Glomerular endothelial cell (primary cell): ENCODE data around the gene EFCAB14. TPM values are rescaled to one million over a fixed set of nuclear protein-coding genes. Genes with fewer than 3 reads are reported as not detected.
"Not testable (repeated sequence)": the region's sequence is repeated elsewhere in the genome, so short reads cannot be mapped to it uniquely, and the experiment has no call there.

Experiments used
- DNase-seq: peaks from one replicate; pipeline ENCODE4 v3.0.0-alpha.2; 2011; ENCODE audit warnings: low read depth, low spot score; ENCODE audit errors: extremely low read depth
- total RNA-seq: library from RNA; depleted of rRNA; stranded (reverse); fragments of >200 nt; gene quantifications from 2 replicates; pipeline ENCODE4 v1.2.3, GENCODE V29; 2015

The EFCAB14 gene
- total RNA-seq, 1 donor from 2014 or later = 177 TPM

DNA sequence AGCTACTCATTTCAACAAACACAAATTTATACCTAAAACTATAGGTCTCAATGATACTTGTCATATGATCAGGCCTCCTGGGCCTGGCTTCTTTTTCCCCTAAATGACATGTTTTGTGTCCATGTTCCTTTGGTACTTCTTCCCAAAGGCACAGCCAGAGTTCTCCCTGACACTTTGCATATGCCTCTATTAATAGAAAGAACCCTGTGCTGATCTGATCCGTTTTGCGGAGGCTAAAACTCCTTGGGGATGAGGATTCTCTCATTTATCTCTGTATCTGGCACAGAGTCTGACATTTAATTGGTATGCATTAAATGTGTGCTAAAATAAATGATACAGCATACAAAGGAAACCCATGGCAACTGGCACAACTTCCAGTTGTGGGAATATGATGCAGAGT, 62.3 kb downstream of the EFCAB14 start:
- DNase-seq = no peak

DNA sequence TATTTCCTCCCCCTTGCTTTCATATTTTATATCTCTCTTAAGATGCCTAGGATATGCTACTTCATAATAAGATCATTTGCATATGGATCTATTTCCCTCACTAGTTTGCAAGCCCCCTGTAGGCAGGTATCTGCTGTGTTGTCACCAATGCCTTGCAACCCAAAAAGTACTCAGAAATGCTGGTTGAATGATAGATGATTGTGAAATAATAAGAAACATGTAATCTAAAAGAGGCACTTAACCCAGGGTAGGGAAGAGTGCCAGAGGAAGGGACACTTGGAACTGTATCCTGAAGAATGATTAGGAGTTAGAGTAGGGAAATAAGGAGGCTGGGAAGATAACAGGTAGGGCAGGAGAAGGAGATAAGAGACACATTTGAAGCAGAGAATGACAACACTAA, 63.1 kb downstream of the EFCAB14 start:
- DNase-seq = no peak

DNA sequence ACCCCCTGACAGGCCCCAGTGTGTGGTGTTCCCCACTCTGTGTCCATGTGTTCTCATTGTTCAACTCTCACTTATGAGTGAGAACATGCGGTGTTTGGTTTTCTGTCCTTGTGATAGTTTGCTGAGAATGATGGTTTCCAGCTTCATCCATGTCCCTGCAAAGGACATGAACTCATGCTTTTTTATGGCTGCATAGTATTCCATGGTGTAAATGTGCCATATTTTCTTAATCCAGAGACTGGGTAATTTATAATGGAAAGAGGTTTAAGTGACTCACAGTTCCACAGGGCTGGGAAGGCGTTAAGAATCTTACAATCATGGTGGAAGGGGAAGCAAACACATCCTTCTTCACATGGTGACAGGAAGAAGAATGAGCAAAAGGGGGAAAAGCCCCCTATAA, 64.2 kb downstream of the EFCAB14 start:
- DNase-seq = not testable (repeated sequence)

DNA sequence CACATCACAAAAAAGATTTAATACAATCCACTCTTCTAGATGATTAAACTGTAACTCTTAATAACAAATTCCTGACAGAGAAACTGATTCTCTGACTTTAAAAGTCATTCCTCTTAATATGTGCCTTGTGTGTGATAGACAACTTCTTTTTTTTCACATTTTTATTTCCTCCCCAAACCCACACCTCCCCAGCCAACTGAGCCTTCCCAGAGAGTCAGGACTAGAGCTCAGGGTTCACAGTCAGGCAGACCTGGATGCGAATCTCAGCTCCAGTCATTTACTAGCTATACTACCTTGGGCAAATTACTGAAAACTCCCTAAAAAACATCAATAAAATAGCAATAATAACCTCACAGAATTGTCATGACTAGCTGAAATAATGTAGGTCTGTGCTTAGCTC, 64.9 kb downstream of the EFCAB14 start:
- DNase-seq = no peak

DNA sequence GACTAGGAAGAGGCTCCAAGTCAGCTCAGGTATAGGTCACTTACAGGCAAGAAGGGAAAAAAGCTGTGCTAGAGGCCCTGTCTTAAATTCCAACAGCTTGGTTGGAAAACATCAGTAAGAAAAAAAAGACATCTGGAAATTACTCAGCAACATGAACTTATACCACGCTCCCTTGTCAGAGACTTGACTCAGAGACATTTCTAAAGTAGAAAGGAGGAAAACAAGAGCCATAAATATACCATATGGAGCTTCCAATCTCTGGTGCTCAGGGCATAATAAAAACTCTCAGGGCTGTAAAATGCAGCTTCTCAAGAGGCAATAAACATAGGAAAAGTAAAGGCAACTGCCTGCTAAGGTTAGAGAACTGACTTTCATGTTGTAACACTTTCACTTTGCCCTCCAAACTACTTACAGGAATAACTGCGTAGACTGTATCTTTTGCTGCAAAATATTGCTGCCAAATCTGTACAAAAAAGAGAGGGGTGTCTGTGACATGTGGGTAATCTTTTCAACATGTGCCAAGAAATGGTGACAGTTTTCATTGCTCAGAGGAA, 65.4 kb downstream of the EFCAB14 start:
- no peak for DNase-seq

DNA sequence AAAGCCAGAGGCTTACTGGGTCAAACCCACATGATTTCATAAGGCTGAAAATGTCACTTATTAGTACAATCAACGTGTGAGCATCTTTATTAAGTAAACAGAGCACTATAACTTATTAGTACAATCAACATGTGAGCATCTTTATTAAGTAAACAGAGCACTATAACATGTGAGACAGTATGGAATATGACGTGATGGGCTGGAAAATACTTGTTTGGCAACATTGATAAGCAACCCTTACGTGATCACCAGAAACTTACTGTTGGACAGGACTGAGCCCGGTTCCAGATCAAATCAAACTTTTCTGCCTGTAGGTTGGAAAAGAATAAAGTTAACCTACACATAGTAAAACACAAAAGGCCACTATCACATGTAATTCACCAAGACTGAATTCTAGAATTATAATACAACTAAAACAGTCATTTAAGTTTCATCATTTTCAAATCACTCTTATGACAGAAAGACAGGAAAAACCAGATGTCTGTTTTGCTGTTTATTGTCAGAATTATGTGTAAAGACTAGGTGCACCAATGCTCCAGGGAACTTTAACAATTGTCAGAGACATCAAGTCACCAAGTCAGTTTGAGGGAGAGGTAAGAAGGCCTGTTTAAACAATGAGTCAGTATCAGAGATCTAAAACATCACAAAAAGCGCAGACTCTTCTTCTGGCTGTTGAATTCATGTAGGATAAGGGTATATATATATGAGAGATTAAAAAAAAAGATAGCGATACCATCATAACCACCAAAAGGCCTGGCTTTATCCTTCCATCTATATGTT, 66.4 kb downstream of the EFCAB14 start:
- DNase-seq = no peak

DNA sequence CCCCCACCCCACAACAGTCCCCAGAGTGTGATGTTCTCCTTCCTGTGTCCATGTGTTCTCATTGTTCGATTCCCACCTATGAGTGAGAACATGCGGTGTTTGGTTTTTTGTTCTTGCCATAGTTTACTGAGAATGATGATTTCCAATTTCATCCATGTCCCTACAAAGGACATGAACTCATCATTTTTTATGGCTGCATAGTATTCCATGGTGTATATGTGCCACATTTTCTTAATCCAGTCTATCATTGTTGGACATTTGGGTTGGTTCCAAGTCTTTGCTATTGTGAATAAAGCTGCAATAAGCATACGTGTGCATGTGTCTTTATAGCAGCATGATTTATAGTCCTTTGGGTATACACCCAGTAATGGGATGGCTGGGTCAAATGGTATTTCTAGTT, 67.8 kb downstream of the EFCAB14 start:
- DNase-seq = not testable (repeated sequence)

DNA sequence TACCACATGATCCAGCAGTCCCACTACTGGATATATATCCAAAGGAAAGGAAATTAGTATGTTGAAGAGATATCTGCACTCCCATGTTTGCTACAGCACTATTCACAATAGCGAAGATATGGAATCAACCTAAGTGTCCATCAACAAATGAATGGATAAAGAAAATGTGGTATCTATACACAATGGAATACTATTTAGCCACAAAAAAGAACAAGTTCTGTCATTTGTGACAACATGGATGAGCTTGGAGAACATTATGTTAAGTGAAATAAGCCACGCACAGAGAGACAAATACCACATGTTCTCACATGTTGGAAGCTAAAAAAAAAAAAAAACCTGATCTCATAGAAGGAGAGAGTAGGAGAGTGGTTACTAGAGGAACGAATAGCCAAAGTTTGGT, 68.4 kb downstream of the EFCAB14 start:
- DNase-seq = no peak

DNA sequence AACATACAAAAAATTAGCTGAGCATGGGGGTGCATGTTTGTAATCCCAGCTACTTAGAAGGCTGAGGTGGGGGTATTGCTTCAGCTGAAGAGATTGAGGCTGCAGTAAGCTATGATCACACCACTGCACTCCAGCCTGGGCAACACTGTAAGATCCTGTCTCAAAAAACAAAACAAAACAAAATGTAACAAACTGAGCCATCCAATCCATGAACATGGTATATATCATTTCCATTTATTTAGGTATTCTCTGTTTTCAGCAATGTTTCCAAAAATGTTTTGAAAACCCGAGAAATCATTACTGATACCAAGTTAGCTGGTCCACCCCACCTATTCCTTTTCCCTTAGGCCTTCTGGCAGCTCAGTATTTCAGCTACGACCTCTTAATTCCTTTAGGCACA, 69.2 kb downstream of the EFCAB14 start:
- DNase-seq = no peak

DNA sequence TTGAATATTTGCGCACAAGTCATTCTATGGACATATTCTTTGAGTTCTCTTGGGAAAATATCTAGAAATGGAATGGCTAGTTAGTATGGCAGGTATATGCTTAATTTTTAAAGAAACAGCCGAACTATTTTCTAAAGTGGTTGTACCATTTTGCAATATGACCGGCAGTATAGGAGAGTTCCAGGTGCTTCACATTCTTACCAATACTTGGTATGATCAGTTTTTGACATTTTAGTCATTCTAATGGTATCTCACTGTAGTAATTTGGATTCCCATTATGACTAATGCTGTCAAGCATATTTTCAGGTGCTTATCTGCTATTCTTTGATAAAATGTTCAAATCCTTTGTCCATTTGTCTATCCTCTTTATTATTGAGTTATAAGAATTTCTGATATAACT, 71.3 kb downstream of the EFCAB14 start:
- no peak for DNase-seq

DNA sequence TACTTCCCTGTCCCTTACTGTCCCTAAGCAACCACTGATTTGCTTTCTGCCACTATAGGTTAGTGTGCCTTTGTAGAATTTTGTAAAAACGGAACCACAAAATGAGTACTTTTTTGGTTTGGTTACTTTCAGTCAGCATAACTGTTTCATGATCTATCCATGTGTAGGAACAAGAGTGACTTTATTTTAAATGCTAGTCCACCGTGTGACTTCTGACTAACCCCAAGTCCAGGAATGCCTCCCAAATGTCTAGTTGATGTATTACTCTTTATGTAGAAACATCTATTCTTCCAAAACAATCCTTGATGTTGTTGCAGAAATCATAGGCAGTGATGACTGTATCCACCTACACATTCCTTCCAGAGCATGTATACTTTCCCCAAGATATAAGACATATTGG, 72.1 kb downstream of the EFCAB14 start:
- DNase-seq = no peak

DNA sequence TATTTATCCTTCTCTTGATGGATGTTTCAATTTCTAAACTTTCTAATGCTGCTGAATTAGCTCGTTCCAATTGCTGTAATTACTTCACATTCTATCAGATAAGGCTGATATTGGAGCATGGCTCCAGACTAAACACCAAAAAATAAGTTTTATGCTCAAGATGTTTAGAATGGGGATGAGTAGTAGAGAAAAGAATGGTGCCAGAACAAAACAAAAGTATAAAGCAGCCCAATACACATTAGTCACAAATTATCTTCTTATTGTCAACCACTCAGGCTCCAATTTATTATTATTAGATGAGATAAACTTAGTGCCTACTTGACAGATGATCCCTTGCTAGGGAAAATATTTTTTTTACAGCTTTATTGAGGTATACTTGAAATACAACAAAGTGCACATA, 72.6 kb downstream of the EFCAB14 start:
- no peak for DNase-seq

DNA sequence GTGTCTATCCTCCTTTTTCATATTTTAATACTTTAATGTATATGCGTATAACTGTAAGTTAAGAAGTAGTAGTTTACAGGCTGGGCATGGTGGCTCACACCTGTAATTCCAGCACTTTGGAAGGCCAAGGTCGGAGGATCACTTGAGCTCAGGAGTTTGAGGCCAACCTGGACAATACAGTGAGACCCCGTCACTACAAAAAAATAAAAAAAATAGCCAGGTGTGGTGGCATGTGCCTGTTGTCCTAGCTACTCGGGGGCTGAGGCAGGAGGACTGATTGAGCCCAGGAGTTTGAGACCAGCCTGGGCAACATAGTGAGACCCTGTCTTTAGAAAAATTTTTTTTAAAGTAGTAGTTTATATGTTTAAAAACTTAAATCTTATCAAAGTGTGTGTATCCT, 73.1 kb downstream of the EFCAB14 start:
- no peak for DNase-seq

DNA sequence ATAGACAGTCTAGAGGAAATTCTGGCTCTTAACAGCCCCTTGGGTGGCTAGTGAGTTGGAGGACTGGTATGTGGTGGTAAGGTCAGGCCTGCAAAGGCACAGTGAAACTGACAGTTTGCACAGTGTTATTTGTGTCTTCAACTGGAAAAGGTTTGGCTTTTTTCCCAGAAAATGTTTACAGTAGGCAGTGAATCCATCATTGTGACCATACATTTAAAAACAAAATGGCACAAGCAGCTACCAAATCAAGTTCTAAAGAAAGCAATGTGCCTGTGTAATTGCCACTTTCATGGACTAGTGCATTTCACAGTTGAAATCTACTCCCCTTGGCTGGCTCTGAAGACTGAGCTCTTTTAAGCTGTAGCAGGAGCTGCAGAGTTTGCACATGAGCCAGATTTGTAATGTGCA, 75.5 kb downstream of the EFCAB14 start:
- DNase-seq = peak; percentile 18

DNA sequence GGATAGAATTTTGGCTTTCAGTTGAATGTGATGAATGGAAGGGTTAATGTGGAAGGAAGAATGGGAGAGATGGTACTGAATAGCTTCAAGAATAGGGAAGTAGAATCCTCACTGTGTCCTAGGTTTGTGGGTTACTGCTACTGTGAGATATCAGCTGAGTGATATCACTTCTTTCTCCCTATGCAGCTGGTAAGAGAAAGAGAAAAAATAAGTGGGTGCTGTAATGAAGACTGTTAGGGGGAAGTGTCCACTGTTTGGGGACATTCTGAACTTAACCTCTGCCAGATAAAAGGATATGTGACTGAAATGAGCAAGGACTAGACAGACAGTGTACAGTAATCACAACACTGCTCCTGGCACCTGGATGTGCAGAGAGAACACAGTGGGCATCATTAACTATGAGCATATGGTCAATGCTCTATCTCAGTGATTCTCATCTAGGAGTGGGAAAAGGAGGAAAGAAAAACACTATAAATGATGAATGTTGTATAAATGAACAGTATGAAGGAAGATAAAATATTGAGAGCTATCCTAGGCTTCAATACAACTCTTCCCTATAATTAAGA, 76.7 kb downstream of the EFCAB14 start:
- DNase-seq = no peak

DNA sequence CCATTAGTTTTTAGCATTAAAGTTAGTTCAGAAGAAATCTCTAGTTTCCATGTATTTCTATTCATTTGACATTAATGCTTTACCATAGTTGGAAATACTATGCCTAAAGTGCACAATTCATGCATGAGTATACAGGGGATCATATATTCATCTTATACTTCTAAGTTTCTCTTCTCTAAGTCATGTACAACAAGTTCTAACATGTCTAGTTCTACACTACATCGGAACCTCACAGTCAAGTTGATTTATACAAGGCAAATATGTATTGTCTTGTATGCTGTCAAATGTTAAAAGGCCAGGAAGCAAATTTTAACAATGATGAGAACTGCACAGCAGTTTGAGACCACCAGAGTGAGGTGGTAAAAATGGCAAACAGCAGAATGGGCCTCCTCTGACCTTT, 79.4 kb downstream of the EFCAB14 start:
- no peak for DNase-seq

DNA sequence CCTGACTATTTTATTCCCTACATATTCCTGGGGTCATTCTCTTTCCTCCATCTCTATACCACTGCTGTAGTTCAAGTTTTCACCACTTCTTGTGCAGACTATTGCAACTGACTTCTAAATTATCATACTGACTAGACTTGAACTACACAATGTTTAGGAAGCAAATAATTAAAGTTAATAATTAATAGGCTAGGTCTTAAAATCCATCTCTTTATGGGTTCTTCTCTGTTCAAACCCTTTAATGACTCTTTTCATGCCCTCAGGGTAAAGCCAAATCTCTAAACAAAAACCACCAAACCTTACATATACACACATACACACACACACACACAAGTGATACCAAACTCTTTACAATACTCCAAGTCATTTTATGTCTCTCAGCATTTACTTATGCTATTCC, 80.0 kb downstream of the EFCAB14 start:
- no peak for DNase-seq

DNA sequence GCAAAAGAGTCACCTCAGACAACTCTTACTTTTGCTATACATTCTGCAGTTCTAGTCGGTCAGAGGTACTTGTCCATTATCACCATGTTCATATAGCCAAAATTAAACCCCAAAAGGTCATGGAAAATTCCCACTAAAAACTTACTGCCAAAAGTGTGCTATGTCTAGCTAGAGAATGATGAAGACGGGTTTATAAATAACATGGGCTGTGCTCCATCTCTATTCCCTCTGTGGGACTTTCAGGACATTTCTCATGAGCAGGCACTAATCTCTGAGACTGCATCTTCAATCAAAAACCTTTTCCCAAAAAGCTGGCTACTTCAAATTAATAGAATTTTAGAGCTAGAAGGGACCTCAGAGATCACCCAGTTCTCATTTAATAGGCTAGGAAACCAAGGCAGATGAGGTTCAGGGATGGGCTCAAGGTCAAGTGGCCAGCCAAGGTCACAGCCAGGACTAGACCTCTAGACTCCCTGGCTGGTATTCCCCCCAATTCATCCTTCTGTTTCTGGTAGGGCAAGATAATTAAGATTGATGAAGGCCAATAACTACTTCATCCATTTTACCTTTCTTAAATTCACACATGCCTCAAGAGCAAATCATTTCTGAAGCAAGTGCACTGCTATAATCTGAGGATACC, 81.3 kb downstream of the EFCAB14 start:
- DNase-seq = no peak

DNA sequence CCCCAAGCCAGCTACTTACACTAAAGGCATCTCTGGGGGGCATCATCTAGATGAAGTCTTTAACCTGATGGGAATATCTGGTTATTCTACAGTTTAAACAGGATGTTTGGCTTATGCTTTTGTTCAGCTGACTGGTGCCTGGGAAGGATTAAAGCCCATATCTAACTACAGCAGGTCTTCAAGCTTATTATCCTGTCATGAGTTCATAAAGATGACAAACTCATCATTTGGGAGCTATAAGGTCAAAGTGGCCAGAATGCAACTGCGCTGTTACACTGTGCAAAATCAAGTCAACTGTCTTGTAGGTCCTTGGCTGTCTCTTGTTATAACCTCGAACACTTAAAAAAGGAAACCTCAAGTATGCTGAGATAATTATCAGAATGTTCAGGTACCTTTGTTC, 83.7 kb downstream of the EFCAB14 start:
- no peak for DNase-seq

DNA sequence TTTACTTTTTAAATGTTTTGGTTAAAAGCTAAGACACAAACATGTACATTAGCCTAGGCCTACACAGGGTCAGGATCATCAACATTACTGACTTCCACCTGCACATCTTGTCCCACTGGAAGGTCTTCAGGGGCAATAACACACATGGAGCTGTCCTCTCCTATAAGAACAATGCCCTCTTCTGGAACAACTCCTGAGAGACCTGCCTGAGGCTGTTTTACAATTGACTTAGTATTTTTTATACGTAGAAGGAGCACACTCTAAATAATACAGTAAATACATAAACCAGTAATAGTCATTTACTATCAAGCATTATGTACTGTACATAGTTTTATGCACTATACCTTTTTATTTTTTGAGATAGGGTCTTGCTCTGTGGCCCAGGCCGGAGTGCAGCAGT, 88.2 kb downstream of the EFCAB14 start:
- DNase-seq = no peak
